ENCODE data around the gene NLGN2.

The NLGN2 gene

GRCh38 chr17:7392696-7393612 is 14.7 kb upstream of the NLGN2 start:
- DNase-seq (ENCODE audit: low read depth in 2 of 2): no peak

GRCh38 chr17:7393613-7394451 is 13.8 kb upstream of the NLGN2 start:
- no peak for DNase-seq (ENCODE audit: low read depth in 2 of 2)

GRCh38 chr17:7394452-7395191 is 13.0 kb upstream of the NLGN2 start, which contains the start of gene PLSCR3:
PLSCR3 (minus strand) TSS chr17:7394525; CDS start chr17:7394110, 415 bp downstream.
- peak; percentile 81 to 82 for DNase-seq (ENCODE audit: low read depth in 2 of 2)

GRCh38 chr17:7396147-7396546 is 11.5 kb upstream of the NLGN2 start:
- no peak for DNase-seq (ENCODE audit: low read depth in 2 of 2)

GRCh38 chr17:7398612-7399011 is 9.0 kb upstream of the NLGN2 start:
- no peak for DNase-seq (ENCODE audit: low read depth in 2 of 2)

GRCh38 chr17:7403043-7403726 is 4.5 kb upstream of the NLGN2 start:
- no peak for DNase-seq (ENCODE audit: low read depth in 2 of 2)

GRCh38 chr17:7403727-7403976 is 4.0 kb upstream of the NLGN2 start:
- DNase-seq (ENCODE audit: low read depth in 2 of 2): no peak

GRCh38 chr17:7403977-7404736 is 3.5 kb upstream of the NLGN2 start, which contains the start of gene TMEM256:
TMEM256 (minus strand) TSS chr17:7404097; CDS start chr17:7404084, 13 bp downstream.
- peak; percentile 88 to 93 for DNase-seq (ENCODE audit: low read depth in 2 of 2)

GRCh38 chr17:7404737-7405349 is 2.8 kb upstream of the NLGN2 start:
- peak; percentile 41 to 50 for DNase-seq (ENCODE audit: low read depth in 2 of 2)

- DNase-seq (ENCODE audit: low read depth in 2 of 2): no peak
These were observed 2.1 kb upstream of the NLGN2 start for GRCh38 chr17:7405350-7406234.

- no peak for DNase-seq (ENCODE audit: low read depth in 2 of 2)
These were observed 1.3 kb upstream of the NLGN2 start for GRCh38 chr17:7406235-7406825.

- no peak for DNase-seq (ENCODE audit: low read depth in 2 of 2)
These were observed 563 bp upstream of the NLGN2 start for GRCh38 chr17:7407082-7407481.

- no peak for DNase-seq (ENCODE audit: low read depth in 2 of 2)
These were observed 645 bp downstream of the NLGN2 start for GRCh38 chr17:7408252-7408727.

GRCh38 chr17:7408863-7409262 is 1.2 kb downstream of the NLGN2 start:
- DNase-seq (ENCODE audit: low read depth in 2 of 2): no peak

GRCh38 chr17:7409716-7410115 is 2.1 kb downstream of the NLGN2 start:
- no peak for DNase-seq (ENCODE audit: low read depth in 2 of 2)

GRCh38 chr17:7410634-7411426 is 3.2 kb downstream of the NLGN2 start:
- no peak for DNase-seq (ENCODE audit: low read depth in 2 of 2)

GRCh38 chr17:7411427-7411750 is 3.7 kb downstream of the NLGN2 start:
- DNase-seq (ENCODE audit: low read depth in 2 of 2): no peak
